Tibial artery (tissue), 4 donors: ENCODE data around the gene WHRN.

Experiments
- DNase-seq, 2 donors: peaks; one replicate each; pipeline ENCODE4 v3.0.0-alpha.2; 2019
- H3K27ac ChIP-seq, 2 donors: fragments of 200-600 bp; sonication (generic) in 1 of 2; 1 replicate in 1 of 2; 2 replicates in 1 of 2; pipeline ENCODE4 v1.5.1; 2018 to 2019; ENCODE audit warnings: mild to moderate bottlenecking in 1 of 2
- H3K27me3 ChIP-seq, 2 donors: fragments of 200-600 bp; sonication (generic) in 1 of 2; one replicate each; pipeline versions ENCODE4 v1.5.1 to v1.6.0; 2016 to 2019
- H3K36me3 ChIP-seq, 3 donors: fragments of 200-600 bp; sonication (generic) in 2 of 3; one replicate each; pipeline ENCODE4 v1.5.1; 2016 to 2019; ENCODE audit warnings: mild to moderate bottlenecking in 2 of 3
- H3K4me1 ChIP-seq, 4 donors: fragments of 200-600 bp; sonication (generic) in 2 of 4; 1 replicate in 3 of 4; 2 replicates in 1 of 4; pipeline ENCODE4 v1.5.1; 2016 to 2019
- H3K4me3 ChIP-seq, 2 donors: fragments of 200-600 bp; sonication (generic) in 1 of 2; 1 replicate in 1 of 2; 2 replicates in 1 of 2; pipeline ENCODE4 v1.5.1; 2018 to 2019; ENCODE audit warnings: mild to moderate bottlenecking in 2 of 2
- H3K9me3 ChIP-seq, 3 donors: fragments of 200-600 bp; sonication (generic) in 1 of 3; one replicate each; pipeline ENCODE4 v1.5.1; 2016 to 2019
- CTCF ChIP-seq, 2 experiments: fragments of 200-600 bp in 1 of 2; fragments of 450-650 bp in 1 of 2; IDR thresholded peaks; one replicate each; pipeline ENCODE4 v1.5.1; 2017 to 2019; ENCODE audit warnings: antibody characterized with exemption in 2 of 2, mild to moderate bottlenecking in 1 of 2, moderate library complexity in 1 of 2
- intact Hi-C: fragments of 100-400 bp; cut with DNase I; formaldehyde crosslinking; loops from one replicate; pipeline ENCODE4 v1.15.0; 2023; ENCODE audit warnings: low total_unique reads

WHRN gene

GRCh38 chr9:114410910-114411309, 94.4 kb downstream of the WHRN start:
- Histone ChIP-seq H3K9me3 (no peaks in the 10 kb centered on the region), H3K4me1 (peaks cover 0 to 15% (median 4%) of the 10 kb centered on the region in 4 donors), H3K4me3 (no peak overlapping the region), H3K27ac (no peak overlapping the region), H3K27me3 (no peaks in the 10 kb centered on the region), H3K36me3 (peaks cover 0 to 11% (median 0%) of the 10 kb centered on the region in 3 donors)
- no peak for DNase-seq
- intact Hi-C loops = no loop called here
- no peak for TF ChIP-seq CTCF (IDR thresholded peaks at IDR 0.05)

- H3K36me3 ChIP-seq = peaks cover 0 to 13% (median 0%) of the 10 kb centered on the region in 3 donors
- H3K9me3 ChIP-seq = no peaks in the 10 kb centered on the region
- intact Hi-C loops = loop anchor here (10.0 kb wide), 2 partner anchors 95 to 175 kb away; partner anchors contain the start of genes ATP6V1G1 and WHRN
- H3K4me3 ChIP-seq = no peak overlapping the region
- no peak for DNase-seq
- H3K27ac ChIP-seq = no peak overlapping the region
- H3K4me1 ChIP-seq = peaks cover 0 to 15% (median 6%) of the 10 kb centered on the region in 4 donors
- TF ChIP-seq CTCF (IDR thresholded peaks at IDR 0.05) = no peak
- no peaks in the 10 kb centered on the region for H3K27me3 ChIP-seq
Observed at GRCh38 chr9:114409842-114410241, 95.4 kb downstream of the WHRN start.

- intact Hi-C loops = loop anchor here (10.0 kb wide), 2 partner anchors 96 to 176 kb away; partner anchors contain the start of genes ATP6V1G1 and WHRN
- no peak overlapping the region for H3K4me3 ChIP-seq
- peaks cover 0 to 11% (median 4%) of the 10 kb centered on the region in 4 donors for H3K4me1 ChIP-seq
- H3K27ac ChIP-seq = no peak overlapping the region
- no peak for DNase-seq
- H3K27me3 ChIP-seq = no peaks in the 10 kb centered on the region
- peaks cover 0 to 13% (median 0%) of the 10 kb centered on the region in 3 donors for H3K36me3 ChIP-seq
- no peaks in the 10 kb centered on the region for H3K9me3 ChIP-seq
- TF ChIP-seq CTCF (IDR thresholded peaks at IDR 0.05) = no peak
Observed at GRCh38 chr9:114409103-114409780, 96.0 kb downstream of the WHRN start.

GRCh38 chr9:114408645-114409044, 96.6 kb downstream of the WHRN start:
- Histone ChIP-seq H3K4me3 (no peak overlapping the region), H3K27ac (no peak overlapping the region), H3K27me3 (no peaks in the 10 kb centered on the region), H3K36me3 (peaks cover 0 to 13% (median 0%) of the 10 kb centered on the region in 3 donors), H3K4me1 (peaks cover 0 to 5% (median 2%) of the 10 kb centered on the region in 4 donors), H3K9me3 (no peaks in the 10 kb centered on the region)
- DNase-seq = no peak
- TF ChIP-seq CTCF (IDR thresholded peaks at IDR 0.05) = no peak
- intact Hi-C loops = loop anchor here (10.0 kb wide), 2 partner anchors 96 to 176 kb away; partner anchors contain the start of genes ATP6V1G1 and WHRN

- Histone ChIP-seq H3K27ac (no peak overlapping the region), H3K4me3 (no peak overlapping the region), H3K36me3 (peaks cover 0 to 13% (median 0%) of the 10 kb centered on the region in 3 donors), H3K27me3 (no peaks in the 10 kb centered on the region), H3K4me1 (peaks cover 0 to 5% (median 0%) of the 10 kb centered on the region in 4 donors), H3K9me3 (no peaks in the 10 kb centered on the region)
- no peak for TF ChIP-seq CTCF (IDR thresholded peaks at IDR 0.05)
- no peak for DNase-seq
- intact Hi-C loops = loop anchor here (10.0 kb wide), 2 partner anchors 97 to 177 kb away; partner anchors contain the start of genes ATP6V1G1 and WHRN
Observed at GRCh38 chr9:114407889-114408288, 97.4 kb downstream of the WHRN start.
